GM12878 (cell line): ENCODE measurements around the gene GPC6. TPM values are rescaled to one million over a fixed set of nuclear protein-coding genes. Genes with fewer than 3 reads are reported as not detected.

Experiments used
- ATAC-seq: fragments of 200-7000 bp; cut with Tn5 transposase; 3 replicates; pipeline ENCODE4 v1.9.1; 2020; ENCODE audit warnings: mild to moderate bottlenecking, moderate library complexity
- BruUV-seq: library from RNA; stranded (reverse); fragments of 400-500 nt; replicated peaks from 2 replicates; lab custom pipeline; 2021; lab: Mats Ljungman, UMichigan
- CTCF ChIA-PET: fragments of 300-600 bp; sonication (Branson Sonifier 250); formaldehyde crosslinking; extraction: SDS; loops from one replicate; lab custom pipeline; 2021; ENCODE audit warnings: inconsistent platforms; lab: Yijun Ruan, JAX
- POLR2A ChIA-PET: fragments of 350-600 bp; formaldehyde crosslinking; extraction: SDS; loops from one replicate; lab custom pipeline; 2021; ENCODE audit warnings: inconsistent platforms; lab: Charles Lee
- RAD21 ChIA-PET: fragments of 300-600 bp; sonication (Branson Sonifier 250); formaldehyde crosslinking; loops from one replicate; lab custom pipeline; 2023; ENCODE audit warnings: antibody characterized with exemption; ENCODE audit not compliant: unreplicated experiment; lab: Charles Lee
- SMC1A ChIA-PET: fragments of 300-600 bp; sonication (Branson Sonifier 250); formaldehyde crosslinking; loops from one replicate; lab custom pipeline; 2023; ENCODE audit not compliant: unreplicated experiment, uncharacterized antibody; lab: Charles Lee
- DNase-seq: peaks from one replicate; pipeline ENCODE4 v3.0.0-alpha.2; 2011; ENCODE audit warnings: low read depth, low spot score
- FAIRE-seq: peaks from 3 replicates; lab custom pipeline; 2011; peaks lifted over from hg19 to GRCh38; lab: Jason Lieb, UNC
- H2AFZ ChIP-seq: 2 replicates; pipeline ENCODE4 v1.6.0; 2011; ENCODE audit warnings: low read depth, low read length, control low read depth; ENCODE audit not compliant: control insufficient read depth
- H3K27ac ChIP-seq: 2 replicates; pipeline ENCODE4 v1.5.1; 2011; ENCODE audit warnings: control low read depth; ENCODE audit not compliant: control insufficient read depth, insufficient read depth
- H3K27me3 ChIP-seq, 2 experiments: replicated peaks in 1 of 2; 2 replicates each; pipeline versions ENCODE4 v1.6.0 to v1.6.1; 2011; ENCODE audit warnings: low read length in 1 of 2; ENCODE audit not compliant: control insufficient read depth in 2 of 2, insufficient read depth in 2 of 2
- H3K36me3 ChIP-seq, 2 experiments: 2 replicates each; pipeline ENCODE4 v1.5.1; 2011; ENCODE audit warnings: low read length in 1 of 2; ENCODE audit not compliant: control insufficient read depth in 2 of 2, insufficient read depth in 2 of 2
- H3K4me1 ChIP-seq: 2 replicates; pipeline ENCODE4 v1.6.1; 2011; ENCODE audit warnings: mild to moderate bottlenecking, low read length, moderate library complexity, mixed read lengths; ENCODE audit not compliant: control insufficient read depth, insufficient read depth
- H3K4me2 ChIP-seq: 2 replicates; pipeline ENCODE4 v1.6.0; 2011; ENCODE audit warnings: control low read depth; ENCODE audit not compliant: control insufficient read depth, insufficient read depth
- H3K4me3 ChIP-seq: fragments of 200-600 bp; sonication (generic); 2 replicates; pipeline ENCODE4 v1.5.1; 2016
- H3K79me2 ChIP-seq: 2 replicates; pipeline ENCODE4 v1.6.0; 2011; ENCODE audit warnings: low read length; ENCODE audit not compliant: control insufficient read depth, insufficient read depth
- H3K9ac ChIP-seq: 2 replicates; pipeline ENCODE4 v1.8.0; 2011; ENCODE audit warnings: low read length, control low read depth, mixed read lengths; ENCODE audit not compliant: control insufficient read depth, insufficient read depth
- H3K9me3 ChIP-seq: replicated peaks from 3 replicates; pipeline ENCODE4 v1.5.1; 2011; ENCODE audit warnings: mild to moderate bottlenecking, low read length; ENCODE audit not compliant: control insufficient read depth, insufficient read depth
- H4K20me1 ChIP-seq: 2 replicates; pipeline ENCODE4 v1.6.0; 2011; ENCODE audit not compliant: control insufficient read depth, insufficient read depth
- BMI1 ChIP-seq: fragments of 450-650 bp; IDR thresholded peaks from 2 replicates; pipeline ENCODE4 v1.6.1; 2016; ENCODE audit warnings: mild to moderate bottlenecking, moderate library complexity, borderline replicate concordance
- DPF2 ChIP-seq: fragments of 450-650 bp; IDR thresholded peaks from 2 replicates; pipeline ENCODE4 v1.6.1; 2017; ENCODE audit warnings: mild to moderate bottlenecking
- HDGF ChIP-seq: fragments of 450-650 bp; IDR thresholded peaks from 2 replicates; pipeline ENCODE4 v1.6.1; 2016; ENCODE audit warnings: antibody characterized with exemption
- KDM1A ChIP-seq: fragments of 200-600 bp; sonication (generic); IDR thresholded peaks from 2 replicates; pipeline ENCODE4 v1.6.1; 2016; ENCODE audit warnings: borderline replicate concordance
- PBX3 ChIP-seq: IDR thresholded peaks from 2 replicates; pipeline ENCODE4 v1.6.1; 2011; ENCODE audit warnings: mild to moderate bottlenecking, low read depth, low read length, moderate library complexity; ENCODE audit not compliant: insufficient replicate concordance
- RELB ChIP-seq: fragments of 450-650 bp; IDR thresholded peaks from 2 replicates; pipeline ENCODE4 v1.6.1; 2017; ENCODE audit warnings: low read depth, mild to moderate bottlenecking, moderate library complexity
- RFX5 ChIP-seq: IDR thresholded peaks from 2 replicates; pipeline ENCODE4 v1.6.1; 2011; ENCODE audit warnings: low read depth, low read length, improper control_type of control experiment
- SIX5 ChIP-seq: IDR thresholded peaks from 2 replicates; pipeline ENCODE4 v1.6.1; 2011; ENCODE audit warnings: mild to moderate bottlenecking, low read depth, low read length, moderate library complexity; ENCODE audit not compliant: severe bottlenecking
- SREBF1 ChIP-seq: IDR thresholded peaks from 2 replicates; pipeline ENCODE4 v1.6.1; 2012; ENCODE audit warnings: mild to moderate bottlenecking, low read length
- TCF12 ChIP-seq: IDR thresholded peaks from 2 replicates; pipeline ENCODE4 v1.6.1; 2011; ENCODE audit warnings: low read depth, mild to moderate bottlenecking, low read length
- YBX1 ChIP-seq: fragments of 450-650 bp; IDR thresholded peaks from 2 replicates; pipeline ENCODE4 v1.6.1; 2016; ENCODE audit warnings: antibody characterized with exemption
- YY1 ChIP-seq: IDR thresholded peaks from 2 replicates; pipeline ENCODE4 v1.6.1; 2011; ENCODE audit warnings: low read depth, mild to moderate bottlenecking, low read length
- ZBED1 ChIP-seq: IDR thresholded peaks from 2 replicates; pipeline ENCODE4 v1.6.1; 2016; ENCODE audit warnings: borderline replicate concordance
- ZBTB33 ChIP-seq: fragments of 450-650 bp; IDR thresholded peaks from 2 replicates; pipeline ENCODE4 v1.6.1; 2017; ENCODE audit warnings: mild to moderate bottlenecking
- ZSCAN29 ChIP-seq: fragments of 450-650 bp; IDR thresholded peaks from 2 replicates; pipeline ENCODE4 v1.6.1; 2017; ENCODE audit warnings: mild to moderate bottlenecking, moderate library complexity
- ZZZ3 ChIP-seq: IDR thresholded peaks from 2 replicates; pipeline ENCODE4 v1.6.1; 2011; ENCODE audit warnings: low read depth; ENCODE audit not compliant: control insufficient read depth, insufficient read length
- WGBS: methylation state at CpG from one replicate; pipeline ENCODE4 v1.1.6; 2016; ENCODE audit warnings: low lambda C conversion rate; ENCODE audit not compliant: insufficient replicate concordance, insufficient coverage; ENCODE audit errors: missing lambda C conversion rate; 5-methylcytosine and 5-hydroxymethylcytosine counted together
- in situ Hi-C: fragments of 300-500 bp; cut with MboI; formaldehyde crosslinking; loops from 9 replicates; pipeline ENCODE4 v1.14.3; 2018; ENCODE audit warnings: mixed read lengths
- intact Hi-C: fragments of 100-400 bp; cut with micrococcal nuclease; formaldehyde crosslinking; loops from one replicate; pipeline ENCODE4 v1.14.2; 2022; ENCODE audit not compliant: unreplicated experiment
- polyA plus RNA-seq, 11 experiments: library from polyadenylated mRNA; depleted of rRNA in 4 of 11; unstranded in 6 of 11; stranded (reverse) in 5 of 11; fragments of >200 nt; fragmentation: Nextera tagmentation in 4 of 11; fragmentation: Illumina TruSeq in 1 of 11; extraction: Ambion mirVana in 4 of 11; extraction: Trizol in 1 of 11; gene quantifications; 1 replicate in 1 of 11; 2 replicates in 10 of 11; pipeline versions ENCODE4 v1.2.1 to v1.2.3, GENCODE V29; 2011 to 2016; ENCODE audit warnings: inconsistent platforms in 2 of 11, missing spikeins in 2 of 11, low read depth in 1 of 11
- total RNA-seq, 4 experiments: library from RNA; depleted of rRNA in 3 of 4; stranded (reverse); fragments of >200 nt in 3 of 4; fragmentation: Illumina TruSeq in 1 of 4; extraction: Trizol in 1 of 4; gene quantifications; 2 replicates each; pipeline versions ENCODE4 v1.2.1 to v1.2.3, GENCODE V29; 2013 to 2021

GPC6 gene
- total and polyA plus RNA-seq, 10 of the 15 experiments (the other 5 are each of a cell fraction or from before 2014, with no cell fraction given): 0.03 to 0.04 (median 0.03) TPM; not detected in 7

GRCh38 chr13:93635616-93636032 is 409.0 kb downstream of the GPC6 start:
- no peaks in the 10 kb centered on the region for H3K27me3 ChIP-seq
- CTCF ChIA-PET: no interaction called here

GRCh38 chr13:93637852-93638251 is 411.2 kb downstream of the GPC6 start:
- Histone ChIP-seq H3K36me3 (no peaks in the 10 kb centered on the region), H3K27ac (no peak overlapping the region), H3K4me2 (no peak overlapping the region), H2AFZ (no peak overlapping the region), H3K79me2 (no peaks in the 10 kb centered on the region), H4K20me1 (no peaks in the 10 kb centered on the region), H3K9ac (no peak overlapping the region), H3K4me1 (no peaks in the 10 kb centered on the region), H3K4me3 (no peak overlapping the region), H3K9me3 (no peaks in the 10 kb centered on the region), H3K27me3 (no peaks in the 10 kb centered on the region)
- 34% methylated on average over 2 of the region's 2 CpGs for WGBS
- intact Hi-C loops (no loop called here), in situ Hi-C loops (no loop called here)
- no peak for DNase-seq
- SMC1A ChIA-PET: no interaction called here
- FAIRE-seq: no peak
- CTCF ChIA-PET: no interaction called here
- BruUV-seq: no TSS peak
- RAD21 ChIA-PET: no interaction called here
- POLR2A ChIA-PET: no interaction called here
- no peak for ATAC-seq
- TF ChIP-seq KDM1A (no peak), TCF12 (no peak), RFX5 (no peak), ZSCAN29 (no peak), PBX3 (no peak), ZBTB33 (no peak), SREBF1 (no peak), RELB (no peak)

More at GRCh38 chr13:93635616-93636032, 409.0 kb downstream of the GPC6 start:
- RAD21 ChIA-PET: no interaction called here
- Histone ChIP-seq H2AFZ (no peak overlapping the region), H3K36me3 (no peaks in the 10 kb centered on the region), H3K79me2 (no peaks in the 10 kb centered on the region), H3K9ac (no peak overlapping the region), H3K9me3 (no peaks in the 10 kb centered on the region), H3K27ac (no peak overlapping the region), H3K4me3 (no peak overlapping the region), H3K4me2 (no peak overlapping the region), H3K4me1 (no peaks in the 10 kb centered on the region), H4K20me1 (no peaks in the 10 kb centered on the region)
- WGBS: 28% methylated on average over 4 of the region's 4 CpGs
- no peak for ATAC-seq
- no TSS peak for BruUV-seq
- in situ Hi-C loops (no loop called here), intact Hi-C loops (no loop called here)
- no peak for TF ChIP-seq BMI1
- TF ChIP-seq DPF2: no peak
- TF ChIP-seq ZBED1: no peak
- no peak for TF ChIP-seq ZZZ3
- TF ChIP-seq YY1: no peak
- TF ChIP-seq HDGF: no peak
- TF ChIP-seq YBX1: no peak
- TF ChIP-seq SIX5: no peak
- SMC1A ChIA-PET: interaction anchor here (0.7 kb wide), 1 partner anchor 11 kb away, joined by 3 read pairs; no protein-coding TSS in a partner anchor
- no peak for FAIRE-seq
- POLR2A ChIA-PET: no interaction called here
- DNase-seq: no peak
